Measurements from ENCODE around the gene TLR5.

Gene TLR5

GRCh38 chr1:223106856-223107255 lies 36.2 kb downstream of the TLR5 start:
- H3K36me3 ChIP-seq (ENCODE audit: control insufficient read depth in 1 of 2, insufficient read depth in 2 of 2, low read length in 2 of 2), result no peaks in the 10 kb centered on the region
- H3K9me3 ChIP-seq (ENCODE audit: control insufficient read depth in 1 of 2, low read length in 2 of 2), result no peaks in the 10 kb centered on the region
- no peak overlapping the region for H3K27ac ChIP-seq (ENCODE audit: low read length)
- no peaks in the 10 kb centered on the region for H3K27me3 ChIP-seq (ENCODE audit: low read depth, low read length)
- H3K4me1 ChIP-seq (ENCODE audit: control insufficient read depth in 1 of 2, insufficient read depth in 2 of 2, low read length in 2 of 2), result no peaks in the 10 kb centered on the region
- H3K4me3 ChIP-seq (ENCODE audit: low read depth in 1 of 2, low read length in 2 of 2), result no peak overlapping the region

GRCh38 chr1:223105568-223105967 lies 37.5 kb downstream of the TLR5 start:
- no peaks in the 10 kb centered on the region for H3K36me3 ChIP-seq (ENCODE audit: control insufficient read depth in 1 of 2, insufficient read depth in 2 of 2, low read length in 2 of 2)
- no peak overlapping the region for H3K27ac ChIP-seq (ENCODE audit: low read length)
- no peaks in the 10 kb centered on the region for H3K27me3 ChIP-seq (ENCODE audit: low read depth, low read length)
- no peaks in the 10 kb centered on the region for H3K4me1 ChIP-seq (ENCODE audit: control insufficient read depth in 1 of 2, insufficient read depth in 2 of 2, low read length in 2 of 2)
- no peaks in the 10 kb centered on the region for H3K9me3 ChIP-seq (ENCODE audit: control insufficient read depth in 1 of 2, low read length in 2 of 2)
- no peak overlapping the region for H3K4me3 ChIP-seq (ENCODE audit: low read depth in 1 of 2, low read length in 2 of 2)

GRCh38 chr1:223102797-223103533 lies 40.1 kb downstream of the TLR5 start:
- Histone ChIP-seq H3K4me1 (ENCODE audit: control insufficient read depth in 1 of 2, insufficient read depth in 2 of 2, low read length in 2 of 2) (no peaks in the 10 kb centered on the region), H3K27me3 (ENCODE audit: low read depth, low read length) (no peaks in the 10 kb centered on the region), H3K9me3 (ENCODE audit: control insufficient read depth in 1 of 2, low read length in 2 of 2) (peaks cover 0 to 5% of the 10 kb centered on the region in 2 donors), H3K27ac (ENCODE audit: low read length) (no peak overlapping the region), H3K4me3 (ENCODE audit: low read depth in 1 of 2, low read length in 2 of 2) (no peak overlapping the region), H3K36me3 (ENCODE audit: control insufficient read depth in 1 of 2, insufficient read depth in 2 of 2, low read length in 2 of 2) (no peaks in the 10 kb centered on the region)

DNA sequence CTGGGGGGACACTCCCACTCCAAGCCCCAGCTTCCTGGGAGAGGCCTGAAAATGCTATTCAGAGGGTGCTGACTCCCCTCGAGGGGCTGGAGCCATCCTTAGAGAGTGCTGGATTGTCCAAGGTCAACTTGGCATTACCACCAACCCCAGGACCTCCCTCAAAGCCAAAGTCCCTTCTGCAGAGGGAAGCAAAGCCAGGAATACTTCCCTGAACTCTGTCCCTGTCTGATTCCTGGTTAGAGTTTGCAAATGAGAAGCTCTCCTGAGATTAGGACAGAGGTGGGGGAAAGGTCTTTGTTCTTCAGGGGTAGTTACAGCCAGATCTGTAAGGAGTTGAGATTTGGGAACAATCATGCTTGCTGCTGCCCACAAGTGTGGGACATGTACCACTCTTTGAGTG lies 45.3 kb downstream of the TLR5 start:
- peaks cover 0 to 5% of the 10 kb centered on the region in 2 donors for H3K9me3 ChIP-seq (ENCODE audit: control insufficient read depth in 1 of 2, low read length in 2 of 2)
- no peak overlapping the region for H3K27ac ChIP-seq (ENCODE audit: low read length)
- H3K36me3 ChIP-seq (ENCODE audit: control insufficient read depth in 1 of 2, insufficient read depth in 2 of 2, low read length in 2 of 2), result no peaks in the 10 kb centered on the region
- H3K4me1 ChIP-seq (ENCODE audit: control insufficient read depth in 1 of 2, insufficient read depth in 2 of 2, low read length in 2 of 2), result peaks cover 0 to 7% of the 10 kb centered on the region in 2 donors
- H3K4me3 ChIP-seq (ENCODE audit: low read depth in 1 of 2, low read length in 2 of 2), result no peak overlapping the region
- H3K27me3 ChIP-seq (ENCODE audit: low read depth, low read length), result no peaks in the 10 kb centered on the region

GRCh38 chr1:223095870-223096269 lies 47.2 kb downstream of the TLR5 start:
- H3K27me3 ChIP-seq (ENCODE audit: low read depth, low read length), result no peaks in the 10 kb centered on the region
- H3K4me3 ChIP-seq (ENCODE audit: low read depth in 1 of 2, low read length in 2 of 2), result no peak overlapping the region
- H3K27ac ChIP-seq (ENCODE audit: low read length), result no peak overlapping the region
- no peaks in the 10 kb centered on the region for H3K36me3 ChIP-seq (ENCODE audit: control insufficient read depth in 1 of 2, insufficient read depth in 2 of 2, low read length in 2 of 2)
- H3K4me1 ChIP-seq (ENCODE audit: control insufficient read depth in 1 of 2, insufficient read depth in 2 of 2, low read length in 2 of 2), result peaks cover 0 to 11% of the 10 kb centered on the region in 2 donors
- peaks cover 0 to 5% of the 10 kb centered on the region in 2 donors for H3K9me3 ChIP-seq (ENCODE audit: control insufficient read depth in 1 of 2, low read length in 2 of 2)

- Histone ChIP-seq H3K36me3 (ENCODE audit: control insufficient read depth in 1 of 2, insufficient read depth in 2 of 2, low read length in 2 of 2) (no peaks in the 10 kb centered on the region), H3K27me3 (ENCODE audit: low read depth, low read length) (no peaks in the 10 kb centered on the region), H3K9me3 (ENCODE audit: control insufficient read depth in 1 of 2, low read length in 2 of 2) (no peaks in the 10 kb centered on the region), H3K27ac (ENCODE audit: low read length) (no peak overlapping the region), H3K4me3 (ENCODE audit: low read depth in 1 of 2, low read length in 2 of 2) (no peak overlapping the region), H3K4me1 (ENCODE audit: control insufficient read depth in 1 of 2, insufficient read depth in 2 of 2, low read length in 2 of 2) (peaks cover 0 to 41% of the 10 kb centered on the region in 2 donors)
Observed at GRCh38 chr1:223091896-223092295, 51.2 kb downstream of the TLR5 start.

DNA sequence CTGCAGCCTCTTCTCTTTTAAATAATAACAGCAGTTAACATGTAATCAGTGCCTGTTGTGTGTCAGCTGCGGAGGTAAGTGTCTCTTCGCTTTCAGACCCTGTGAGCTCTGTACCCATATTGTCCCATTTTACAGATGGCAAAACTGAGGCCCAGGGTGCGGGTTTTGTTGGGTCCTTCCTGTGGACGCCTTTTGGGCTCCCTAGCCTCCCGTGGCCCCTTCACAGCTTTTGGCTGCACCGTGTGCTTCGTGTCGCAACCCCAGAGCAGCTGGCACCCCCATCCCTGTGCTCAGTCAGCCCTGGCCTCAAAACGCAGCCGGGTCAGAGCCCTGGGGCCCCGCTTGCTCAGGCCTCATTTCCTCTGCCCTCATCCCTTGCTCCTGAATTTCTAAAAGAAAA lies 53.8 kb downstream of the TLR5 start:
- H3K9me3 ChIP-seq (ENCODE audit: control insufficient read depth in 1 of 2, low read length in 2 of 2), result no peaks in the 10 kb centered on the region
- no peaks in the 10 kb centered on the region for H3K27me3 ChIP-seq (ENCODE audit: low read depth, low read length)
- no peaks in the 10 kb centered on the region for H3K36me3 ChIP-seq (ENCODE audit: control insufficient read depth in 1 of 2, insufficient read depth in 2 of 2, low read length in 2 of 2)
- H3K27ac ChIP-seq (ENCODE audit: low read length), result no peak overlapping the region
- no peak overlapping the region for H3K4me3 ChIP-seq (ENCODE audit: low read depth in 1 of 2, low read length in 2 of 2)
- H3K4me1 ChIP-seq (ENCODE audit: control insufficient read depth in 1 of 2, insufficient read depth in 2 of 2, low read length in 2 of 2), result peaks cover 0 to 65% of the 10 kb centered on the region in 2 donors

DNA sequence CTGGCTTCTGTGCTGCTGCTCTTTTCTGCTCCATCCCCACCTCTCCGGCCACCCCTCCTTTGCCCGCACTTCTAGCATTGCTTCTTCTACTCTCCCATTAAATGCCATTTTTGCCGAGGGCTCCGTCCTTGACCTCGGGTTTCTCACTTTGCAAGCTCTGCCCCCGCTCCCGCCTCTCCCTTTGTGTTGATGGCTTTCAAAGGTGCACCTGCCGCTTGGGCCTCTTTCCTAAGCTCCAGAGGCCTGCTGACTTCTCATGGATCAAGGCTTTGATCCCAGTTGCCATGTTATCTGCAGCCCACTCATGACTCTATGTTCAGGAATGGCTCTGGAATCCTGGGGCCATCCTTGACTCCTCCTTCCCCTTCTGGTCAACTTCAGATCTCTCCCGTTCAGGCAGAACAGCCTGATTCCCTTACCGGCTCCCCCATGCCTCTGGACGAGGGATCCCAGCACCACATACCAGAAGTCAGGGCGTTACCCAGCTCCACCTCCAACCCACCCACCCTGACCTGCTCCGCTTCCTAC lies 54.3 kb downstream of the TLR5 start:
- peaks cover 0 to 67% of the 10 kb centered on the region in 2 donors for H3K4me1 ChIP-seq (ENCODE audit: control insufficient read depth in 1 of 2, insufficient read depth in 2 of 2, low read length in 2 of 2)
- H3K36me3 ChIP-seq (ENCODE audit: control insufficient read depth in 1 of 2, insufficient read depth in 2 of 2, low read length in 2 of 2), result no peaks in the 10 kb centered on the region
- no peak overlapping the region for H3K4me3 ChIP-seq (ENCODE audit: low read depth in 1 of 2, low read length in 2 of 2)
- H3K27me3 ChIP-seq (ENCODE audit: low read depth, low read length), result no peaks in the 10 kb centered on the region
- no peak overlapping the region for H3K27ac ChIP-seq (ENCODE audit: low read length)
- no peaks in the 10 kb centered on the region for H3K9me3 ChIP-seq (ENCODE audit: control insufficient read depth in 1 of 2, low read length in 2 of 2)

- Histone ChIP-seq H3K27me3 (ENCODE audit: low read depth, low read length) (no peaks in the 10 kb centered on the region), H3K4me3 (ENCODE audit: low read depth in 1 of 2, low read length in 2 of 2) (peak overlapping the region in 1 of 2 donors; percentile 45), H3K36me3 (ENCODE audit: control insufficient read depth in 1 of 2, insufficient read depth in 2 of 2, low read length in 2 of 2) (no peaks in the 10 kb centered on the region), H3K4me1 (ENCODE audit: control insufficient read depth in 1 of 2, insufficient read depth in 2 of 2, low read length in 2 of 2) (peaks cover 0 to 59% of the 10 kb centered on the region in 2 donors), H3K27ac (ENCODE audit: low read length) (peak overlapping the region; percentile 10), H3K9me3 (ENCODE audit: control insufficient read depth in 1 of 2, low read length in 2 of 2) (no peaks in the 10 kb centered on the region)
Observed at GRCh38 chr1:223087291-223088255, 55.5 kb downstream of the TLR5 start.

DNA sequence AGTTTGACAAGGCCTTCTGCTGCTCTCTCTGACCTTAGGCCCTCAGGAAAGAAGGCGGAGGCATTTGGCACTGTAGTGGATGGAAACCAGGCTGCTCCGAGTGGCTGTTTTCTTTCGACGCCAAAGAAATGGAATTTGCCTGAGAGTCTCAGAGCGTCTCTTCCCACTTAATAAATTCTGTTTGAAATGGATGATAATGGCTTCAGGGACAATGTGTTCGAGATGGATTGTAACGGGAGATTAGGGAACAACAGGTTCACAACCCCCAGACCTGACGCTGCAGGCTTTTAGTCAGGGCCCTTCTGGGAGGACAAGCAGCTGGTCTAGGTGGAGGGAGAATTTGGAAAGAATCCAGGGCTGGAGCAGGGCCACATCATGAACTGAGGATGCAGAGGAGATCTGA lies 58.6 kb downstream of the TLR5 start:
- no peaks in the 10 kb centered on the region for H3K36me3 ChIP-seq (ENCODE audit: control insufficient read depth in 1 of 2, insufficient read depth in 2 of 2, low read length in 2 of 2)
- no peaks in the 10 kb centered on the region for H3K9me3 ChIP-seq (ENCODE audit: control insufficient read depth in 1 of 2, low read length in 2 of 2)
- no peak overlapping the region for H3K4me3 ChIP-seq (ENCODE audit: low read depth in 1 of 2, low read length in 2 of 2)
- H3K27me3 ChIP-seq (ENCODE audit: low read depth, low read length), result no peaks in the 10 kb centered on the region
- H3K27ac ChIP-seq (ENCODE audit: low read length), result no peak overlapping the region
- H3K4me1 ChIP-seq (ENCODE audit: control insufficient read depth in 1 of 2, insufficient read depth in 2 of 2, low read length in 2 of 2), result peaks cover 0 to 49% of the 10 kb centered on the region in 2 donors

DNA sequence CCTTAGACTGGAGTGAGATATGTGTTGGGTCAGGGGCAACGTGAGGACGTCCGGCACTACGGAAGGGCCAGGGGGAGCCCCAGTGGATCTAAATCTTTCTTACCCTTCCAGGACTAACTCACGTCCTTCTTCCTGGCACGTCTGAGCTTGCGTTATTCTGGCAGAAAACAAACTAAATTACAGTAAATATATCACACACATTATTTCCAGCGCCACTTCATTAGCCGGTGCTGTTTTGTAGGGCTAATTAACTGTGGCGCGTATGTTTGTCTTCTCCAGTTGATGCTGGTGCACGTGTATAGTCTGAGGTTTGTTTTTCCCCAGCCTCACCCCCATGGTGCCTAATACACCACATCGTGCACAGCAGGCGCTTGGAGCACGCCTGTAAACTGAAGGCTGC lies 59.2 kb downstream of the TLR5 start:
- no peak overlapping the region for H3K27ac ChIP-seq (ENCODE audit: low read length)
- H3K4me3 ChIP-seq (ENCODE audit: low read depth in 1 of 2, low read length in 2 of 2), result no peak overlapping the region
- H3K4me1 ChIP-seq (ENCODE audit: control insufficient read depth in 1 of 2, insufficient read depth in 2 of 2, low read length in 2 of 2), result peaks cover 0 to 43% of the 10 kb centered on the region in 2 donors
- H3K36me3 ChIP-seq (ENCODE audit: control insufficient read depth in 1 of 2, insufficient read depth in 2 of 2, low read length in 2 of 2), result no peaks in the 10 kb centered on the region
- H3K27me3 ChIP-seq (ENCODE audit: low read depth, low read length), result no peaks in the 10 kb centered on the region
- no peaks in the 10 kb centered on the region for H3K9me3 ChIP-seq (ENCODE audit: control insufficient read depth in 1 of 2, low read length in 2 of 2)

All from muscle layer of duodenum (tissue), 2 donors.